D721Med (cell line): Measurements from ENCODE around the gene C3orf18.

Source experiments
- DNase-seq: peaks from one replicate; pipeline ENCODE4 v3.0.0; 2011; ENCODE audit warnings: low spot score; ENCODE audit not compliant: insufficient read length
- FAIRE-seq: peaks from 2 replicates; lab custom pipeline; 2011; peaks lifted over from hg19 to GRCh38; lab: Jason Lieb, UNC
- CTCF ChIP-seq: IDR thresholded peaks from 2 replicates; pipeline ENCODE4 v1.5.1; 2012; ENCODE audit warnings: mild to moderate bottlenecking, control low read depth; ENCODE audit not compliant: insufficient read depth; ENCODE audit errors: missing control alignments

The C3orf18 gene

GRCh38 chr3:50607271-50608091 lies 39.9 kb upstream of the C3orf18 start:
- no peak for TF ChIP-seq CTCF
- DNase-seq (no peak), FAIRE-seq (no peak)

- FAIRE-seq (no peak), DNase-seq (no peak)
- no peak for TF ChIP-seq CTCF
These were observed 39.0 kb upstream of the C3orf18 start for GRCh38 chr3:50606596-50606995.

GRCh38 chr3:50605901-50606326 lies 38.4 kb upstream of the C3orf18 start:
- DNase-seq (no peak), FAIRE-seq (no peak)
- TF ChIP-seq CTCF, result no peak

- DNase-seq (no peak), FAIRE-seq (no peak)
- no peak for TF ChIP-seq CTCF
These were observed 37.4 kb upstream of the C3orf18 start for GRCh38 chr3:50604628-50605588.

GRCh38 chr3:50604110-50604621 lies 36.6 kb upstream of the C3orf18 start:
- DNase-seq (no peak), FAIRE-seq (no peak)
- TF ChIP-seq CTCF, result no peak

GRCh38 chr3:50603261-50604109 lies 35.9 kb upstream of the C3orf18 start:
- DNase-seq (no peak), FAIRE-seq (no peak)
- TF ChIP-seq CTCF, result no peak
